ENCODE measurements around the gene MAGT1.

MAGT1 gene

DNA sequence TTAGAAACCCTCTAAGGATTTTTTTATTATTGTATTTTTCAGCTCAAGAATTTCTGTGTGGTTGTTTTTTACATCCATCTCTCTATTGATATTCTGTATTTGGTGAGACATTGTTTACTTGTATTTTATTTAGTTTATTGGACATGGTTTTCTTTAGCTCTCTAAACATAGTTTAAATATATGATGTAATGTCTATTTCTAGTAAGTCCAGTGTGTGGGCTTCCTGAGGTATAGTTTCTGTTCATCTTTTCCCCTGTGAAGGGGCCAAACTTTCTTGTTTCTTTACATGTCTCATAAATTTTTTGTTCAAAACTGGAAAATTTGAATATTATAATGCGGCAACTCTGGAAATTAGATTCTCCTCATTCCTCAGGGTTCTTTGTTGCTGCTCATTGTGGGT, 81.0 kb downstream of the MAGT1 start:
- H3K9me3 ChIP-seq, result peaks cover 0 to 8% (median 6%) of the 10 kb centered on the region in 3 donors
- H3K27me3 ChIP-seq, result no peaks in the 10 kb centered on the region
- intact Hi-C loops (cut with DNase I; ENCODE audit: low total_unique reads), result no loop called here
- no peaks in the 10 kb centered on the region for H3K4me1 ChIP-seq
- TF ChIP-seq, protein P1, sequence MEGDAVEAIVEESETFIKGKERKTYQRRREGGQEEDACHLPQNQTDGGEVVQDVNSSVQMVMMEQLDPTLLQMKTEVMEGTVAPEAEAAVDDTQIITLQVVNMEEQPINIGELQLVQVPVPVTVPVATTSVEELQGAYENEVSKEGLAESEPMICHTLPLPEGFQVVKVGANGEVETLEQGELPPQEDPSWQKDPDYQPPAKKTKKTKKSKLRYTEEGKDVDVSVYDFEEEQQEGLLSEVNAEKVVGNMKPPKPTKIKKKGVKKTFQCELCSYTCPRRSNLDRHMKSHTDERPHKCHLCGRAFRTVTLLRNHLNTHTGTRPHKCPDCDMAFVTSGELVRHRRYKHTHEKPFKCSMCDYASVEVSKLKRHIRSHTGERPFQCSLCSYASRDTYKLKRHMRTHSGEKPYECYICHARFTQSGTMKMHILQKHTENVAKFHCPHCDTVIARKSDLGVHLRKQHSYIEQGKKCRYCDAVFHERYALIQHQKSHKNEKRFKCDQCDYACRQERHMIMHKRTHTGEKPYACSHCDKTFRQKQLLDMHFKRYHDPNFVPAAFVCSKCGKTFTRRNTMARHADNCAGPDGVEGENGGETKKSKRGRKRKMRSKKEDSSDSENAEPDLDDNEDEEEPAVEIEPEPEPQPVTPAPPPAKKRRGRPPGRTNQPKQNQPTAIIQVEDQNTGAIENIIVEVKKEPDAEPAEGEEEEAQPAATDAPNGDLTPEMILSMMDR (IDR thresholded peaks at IDR 0.05), result no peak
- DNase-seq, result no peak
- H3K27ac ChIP-seq, result no peak overlapping the region
- no peaks in the 10 kb centered on the region for H3K36me3 ChIP-seq
- H3K4me3 ChIP-seq, result no peak overlapping the region

DNA sequence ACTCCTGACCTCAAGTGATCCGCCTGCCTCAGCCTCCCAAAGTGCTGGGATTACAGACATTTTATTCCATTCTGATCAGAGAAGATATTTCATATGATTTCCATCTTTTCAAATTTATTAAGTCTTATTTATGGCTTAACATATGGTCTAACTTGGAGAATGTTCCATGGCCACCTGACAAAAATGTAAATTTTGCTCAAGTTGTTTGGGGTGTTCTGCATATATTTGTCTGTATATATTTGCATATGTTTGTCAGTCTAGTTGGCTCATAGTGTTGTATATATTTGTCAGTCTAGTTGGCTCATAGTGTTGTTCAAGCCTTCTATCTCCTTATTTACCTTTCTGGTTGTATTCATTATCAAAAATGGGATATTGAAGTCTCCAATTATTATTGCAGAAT, 93.0 kb downstream of the MAGT1 start:
- Histone ChIP-seq H3K27me3 (no peaks in the 10 kb centered on the region), H3K9me3 (peaks cover 0 to 9% (median 0%) of the 10 kb centered on the region in 3 donors), H3K36me3 (no peaks in the 10 kb centered on the region), H3K4me1 (no peaks in the 10 kb centered on the region), H3K4me3 (no peak overlapping the region), H3K27ac (no peak overlapping the region)
- TF ChIP-seq, protein P1 (IDR thresholded peaks at IDR 0.05), result no peak
- no peak for DNase-seq
- intact Hi-C loops (cut with DNase I; ENCODE audit: low total_unique reads), result no loop called here

DNA sequence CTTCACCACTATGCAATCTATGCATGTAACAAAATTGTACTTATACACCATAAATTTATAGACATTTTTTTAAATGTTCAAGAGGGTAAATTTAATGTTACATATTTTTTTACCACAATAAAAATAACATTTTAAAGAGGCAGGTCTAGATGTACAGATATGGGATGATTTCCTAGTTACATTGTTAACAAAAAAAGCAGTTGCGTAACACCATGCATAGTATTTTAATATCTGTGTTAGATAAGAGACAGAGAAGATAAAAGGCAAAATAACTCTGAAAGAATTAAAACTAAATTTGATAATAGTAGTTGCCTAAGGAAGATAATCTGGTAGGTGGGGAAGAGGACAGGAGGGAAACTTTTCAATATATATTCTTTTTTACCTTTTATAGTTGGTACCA, 100.1 kb downstream of the MAGT1 start:
- H3K9me3 ChIP-seq, result no peaks in the 10 kb centered on the region
- H3K4me3 ChIP-seq, result no peak overlapping the region
- H3K27me3 ChIP-seq, result no peaks in the 10 kb centered on the region
- no peak overlapping the region for H3K27ac ChIP-seq
- H3K4me1 ChIP-seq, result no peaks in the 10 kb centered on the region
- TF ChIP-seq, protein P1 (IDR thresholded peaks at IDR 0.05), result no peak
- no peaks in the 10 kb centered on the region for H3K36me3 ChIP-seq
- intact Hi-C loops (cut with DNase I; ENCODE audit: low total_unique reads), result no loop called here
- DNase-seq, result no peak

DNA sequence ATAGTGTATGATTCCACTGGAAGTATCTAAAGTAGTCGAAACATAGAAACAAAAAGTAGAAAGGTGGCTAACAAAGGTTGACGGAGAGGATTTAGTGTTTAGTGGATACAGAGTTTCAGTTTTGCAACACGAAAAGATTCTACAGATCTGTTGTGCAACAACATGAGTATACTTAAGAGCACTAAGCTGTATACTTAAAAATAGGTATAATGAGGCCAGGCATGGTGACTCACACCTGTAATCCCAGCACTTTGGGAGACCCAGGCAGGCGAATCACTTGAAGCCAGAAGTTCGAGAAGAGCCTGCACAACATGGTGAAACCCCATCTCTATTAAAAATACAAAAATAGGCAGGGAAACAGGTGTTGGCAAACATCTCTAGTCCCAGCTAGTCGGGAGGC, 101.3 kb downstream of the MAGT1 start:
- intact Hi-C loops (cut with DNase I; ENCODE audit: low total_unique reads), result no loop called here
- no peak overlapping the region for H3K4me3 ChIP-seq

DNA sequence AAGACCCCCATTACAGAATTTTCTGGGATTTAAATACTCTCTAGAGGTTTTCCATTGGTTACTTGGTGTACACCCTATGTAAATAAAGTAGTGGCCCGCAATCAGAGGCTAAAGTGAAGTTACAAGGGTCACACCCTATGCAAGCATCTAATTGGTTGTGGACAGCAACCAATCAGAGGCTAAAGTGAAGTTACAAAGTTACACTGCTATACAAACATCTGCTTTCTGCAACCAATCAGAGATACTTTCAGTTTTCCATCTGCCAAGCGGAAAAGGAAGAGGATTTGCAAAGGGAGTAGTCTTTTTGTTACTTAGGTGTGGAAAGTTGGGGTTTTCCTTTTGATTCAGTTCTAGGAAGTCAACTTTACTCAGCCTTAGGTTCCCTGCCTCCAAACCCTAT, 107.2 kb downstream of the MAGT1 start:
- Histone ChIP-seq H3K27me3 (no peaks in the 10 kb centered on the region), H3K27ac (peak overlapping the region in 1 of 2 donors; percentile 41), H3K4me1 (peaks cover 0 to under 1% (median 0%) of the 10 kb centered on the region in 4 donors), H3K4me3 (peak overlapping the region; percentile 41 to 42), H3K36me3 (no peaks in the 10 kb centered on the region), H3K9me3 (no peaks in the 10 kb centered on the region)
- no peak for DNase-seq
- TF ChIP-seq, protein P1 (IDR thresholded peaks at IDR 0.05), result no peak
- intact Hi-C loops (cut with DNase I; ENCODE audit: low total_unique reads), result no loop called here

More for the DNA sequence above, 101.3 kb downstream of the MAGT1 start:
- H3K27ac ChIP-seq, result no peak overlapping the region
- no peak for DNase-seq
- no peaks in the 10 kb centered on the region for H3K4me1 ChIP-seq
- H3K9me3 ChIP-seq, result no peaks in the 10 kb centered on the region
- H3K27me3 ChIP-seq, result no peaks in the 10 kb centered on the region
- no peaks in the 10 kb centered on the region for H3K36me3 ChIP-seq
- TF ChIP-seq, protein P1 (IDR thresholded peaks at IDR 0.05), result no peak

DNA sequence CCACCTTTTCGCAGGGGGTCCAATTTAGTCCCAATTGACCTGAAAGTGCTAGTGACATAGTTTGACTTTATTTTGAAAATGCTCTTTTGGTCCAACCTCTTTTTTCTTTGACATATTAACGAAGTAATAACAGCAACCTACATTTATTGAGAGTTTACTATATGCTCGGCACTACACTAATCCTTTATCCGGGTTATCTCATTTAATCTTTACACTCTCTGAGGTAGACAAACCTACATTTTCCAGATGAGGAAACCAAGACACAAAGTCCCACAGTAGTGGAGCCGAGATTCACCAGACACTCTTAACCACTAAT, 108.9 kb downstream of the MAGT1 start:
- Histone ChIP-seq H3K27me3 (no peaks in the 10 kb centered on the region), H3K27ac (peak overlapping the region; percentile 81 to 92), H3K4me1 (peaks cover 0 to 9% (median 0%) of the 10 kb centered on the region in 4 donors), H3K9me3 (no peaks in the 10 kb centered on the region), H3K4me3 (peak overlapping the region; percentile 63 to 72), H3K36me3 (no peaks in the 10 kb centered on the region)
- intact Hi-C loops (cut with DNase I; ENCODE audit: low total_unique reads), result no loop called here
- no peak for DNase-seq
- TF ChIP-seq, protein P1 (IDR thresholded peaks at IDR 0.05), result no peak

All from tibial artery (tissue), 4 donors.